GM21381 (cell line): ENCODE results near the gene TCF4.
A peak's percentile ranks its signal among the peaks of the same experiment; 100 is the strongest.

Experiments
- ATAC-seq: cut with Tn5 transposase; IDR thresholded peaks from one replicate; pipeline ENCODE4 v1.9.1; 2021; ENCODE audit warnings: mild to moderate bottlenecking, moderate library complexity; ENCODE audit not compliant: unreplicated experiment

Gene TCF4

DNA sequence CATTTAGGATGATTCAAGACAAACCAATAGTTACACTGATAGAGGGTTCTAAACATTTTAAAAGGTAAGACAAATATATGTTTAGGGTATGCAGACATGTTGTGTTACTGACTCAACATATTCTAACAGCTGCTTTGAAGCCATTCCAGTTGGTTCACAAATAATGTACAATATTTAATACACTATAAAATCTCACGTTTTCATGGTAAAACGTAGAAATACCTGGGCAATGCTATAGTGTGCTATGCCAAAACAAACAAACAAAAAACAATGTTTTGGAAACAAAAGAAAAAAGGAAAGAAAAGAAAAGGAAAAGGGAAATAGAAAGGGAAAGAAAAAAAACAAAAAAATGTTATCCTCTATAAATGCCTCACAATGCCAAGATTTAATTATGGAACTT is 277.1 kb downstream of the TCF4 start:
- no peak for ATAC-seq

DNA sequence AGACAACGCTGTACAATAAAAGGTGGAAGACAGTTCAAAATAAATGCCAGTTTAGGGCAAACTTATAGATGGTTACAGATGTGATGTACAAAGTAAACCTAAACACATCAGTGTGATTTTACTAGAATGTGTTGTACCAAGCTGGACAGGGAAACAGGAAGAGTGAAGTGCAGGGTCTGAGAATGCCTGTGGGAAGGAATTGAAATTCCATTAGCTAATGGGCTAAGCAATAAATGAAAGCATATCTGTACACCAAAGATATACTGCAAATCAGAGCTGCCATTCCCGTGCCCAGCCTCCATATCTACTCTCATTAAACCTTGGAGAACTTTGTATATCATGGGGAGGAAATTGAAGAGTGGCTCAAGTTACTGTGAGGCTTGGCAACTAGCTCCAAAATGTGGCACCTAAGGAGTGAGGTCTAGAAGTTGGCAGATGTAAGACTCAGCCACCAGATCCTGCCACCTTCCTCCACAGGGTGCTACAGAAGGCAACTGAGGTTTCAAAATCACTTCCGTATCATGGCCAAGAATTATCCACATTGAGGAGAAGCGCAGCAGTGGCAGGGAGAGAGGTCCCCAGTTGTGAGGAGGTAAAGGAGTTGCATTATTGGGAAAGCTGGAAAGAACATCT is 277.8 kb downstream of the TCF4 start:
- ATAC-seq = no peak

GRCh38 chr18:55309249-55309648 is 278.7 kb downstream of the TCF4 start:
- no peak for ATAC-seq

DNA sequence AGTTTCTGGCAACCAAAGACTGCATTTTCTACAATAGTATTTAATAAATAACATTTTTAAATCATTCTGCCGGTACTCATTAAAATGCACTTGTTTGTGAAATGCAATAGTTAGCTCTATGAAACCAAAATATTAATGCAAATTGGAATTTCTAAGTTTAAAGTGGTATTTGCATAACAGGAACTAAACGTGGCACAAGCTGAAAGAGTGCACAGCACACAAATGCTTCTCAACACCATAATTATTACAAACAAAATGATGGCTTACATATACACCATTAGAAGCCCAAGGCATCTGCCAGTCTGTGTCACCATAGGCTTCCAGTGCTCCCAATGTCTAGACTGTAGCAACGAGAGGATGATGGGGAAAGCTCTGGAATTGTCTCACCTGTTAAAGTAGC is 280.5 kb downstream of the TCF4 start:
- peak; percentile 49 for ATAC-seq

- ATAC-seq = no peak
Observed at GRCh38 chr18:55306359-55307024, 281.5 kb downstream of the TCF4 start.

DNA sequence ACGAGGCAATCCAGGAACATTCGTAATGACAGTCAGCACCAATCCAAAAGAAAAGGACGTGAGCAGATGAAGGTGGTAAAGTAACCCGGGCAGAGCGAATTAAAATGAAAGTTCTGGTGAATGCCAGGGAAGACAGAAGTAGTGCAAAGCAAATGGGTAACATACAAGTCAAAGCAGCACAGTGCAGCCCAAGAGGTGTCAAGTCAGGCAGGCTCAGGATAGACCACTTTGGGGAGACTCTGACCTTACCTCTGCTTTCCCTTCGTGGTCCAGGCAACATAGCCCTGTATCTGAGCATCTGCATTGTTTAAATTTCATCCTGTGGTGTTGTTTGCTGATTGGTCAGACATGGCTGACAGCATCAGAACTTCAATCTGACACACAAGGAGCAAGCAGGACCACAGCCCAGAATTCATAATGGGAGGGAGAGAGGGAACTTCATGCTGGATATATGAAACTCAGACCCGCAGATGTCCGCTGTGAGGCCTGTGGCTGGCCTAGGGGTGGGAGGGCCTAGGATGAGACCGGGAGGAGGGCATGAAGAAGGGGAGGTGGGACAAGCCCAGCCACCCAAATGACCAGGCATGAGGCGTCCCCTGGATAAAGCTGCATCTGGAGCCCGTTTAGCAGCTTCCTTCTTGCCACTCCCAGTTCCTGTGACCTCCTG is 285.7 kb downstream of the TCF4 start:
- no peak for ATAC-seq

GRCh38 chr18:55301824-55302166 is 286.2 kb downstream of the TCF4 start:
- ATAC-seq = no peak

DNA sequence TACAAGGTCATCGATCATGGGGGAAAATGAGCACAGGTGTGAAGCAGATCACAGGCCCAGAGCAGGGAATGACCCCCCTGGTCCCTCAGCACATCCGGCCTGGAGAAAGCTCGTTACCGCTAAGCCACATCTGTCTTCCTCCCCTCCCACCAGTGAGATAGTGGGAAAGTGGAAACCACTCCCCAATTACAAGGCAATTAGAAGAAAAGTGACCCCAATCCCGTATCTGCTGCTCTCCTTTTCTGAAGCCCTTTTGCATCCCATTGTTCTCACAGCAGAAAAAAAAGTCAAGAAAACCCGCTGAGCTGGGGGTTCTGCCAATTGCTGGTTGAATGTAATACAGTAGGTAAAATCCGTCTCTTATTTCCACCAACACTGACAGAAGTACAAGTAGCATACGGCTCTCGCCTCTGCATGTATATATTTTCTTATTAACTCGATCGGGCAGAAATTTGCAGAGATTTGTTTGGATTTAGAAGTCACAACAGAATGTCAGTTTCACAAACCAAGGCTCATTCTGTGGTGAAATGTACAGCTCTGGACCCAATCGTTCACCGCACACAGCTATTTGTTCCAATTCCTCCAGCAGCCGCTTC is 287.0 kb downstream of the TCF4 start:
- ATAC-seq = no peak

- ATAC-seq = no peak
Observed at GRCh38 chr18:55300421-55300935, 287.5 kb downstream of the TCF4 start.

- no peak for ATAC-seq
Observed at GRCh38 chr18:55296778-55297177, 291.2 kb downstream of the TCF4 start.

- ATAC-seq = no peak
Observed at GRCh38 chr18:55296115-55296514, 291.9 kb downstream of the TCF4 start.

- no peak for ATAC-seq
Observed at GRCh38 chr18:55290898-55291297, 297.1 kb downstream of the TCF4 start.

- ATAC-seq = peak; percentile 55
Observed at GRCh38 chr18:55289775-55290174, 298.2 kb downstream of the TCF4 start.

- ATAC-seq = no peak
Observed at GRCh38 chr18:55289048-55289447, 298.9 kb downstream of the TCF4 start.

- no peak for ATAC-seq
Observed at GRCh38 chr18:55287935-55288868, 299.8 kb downstream of the TCF4 start.

GRCh38 chr18:55287149-55287806 is 300.7 kb downstream of the TCF4 start:
- no peak for ATAC-seq

DNA sequence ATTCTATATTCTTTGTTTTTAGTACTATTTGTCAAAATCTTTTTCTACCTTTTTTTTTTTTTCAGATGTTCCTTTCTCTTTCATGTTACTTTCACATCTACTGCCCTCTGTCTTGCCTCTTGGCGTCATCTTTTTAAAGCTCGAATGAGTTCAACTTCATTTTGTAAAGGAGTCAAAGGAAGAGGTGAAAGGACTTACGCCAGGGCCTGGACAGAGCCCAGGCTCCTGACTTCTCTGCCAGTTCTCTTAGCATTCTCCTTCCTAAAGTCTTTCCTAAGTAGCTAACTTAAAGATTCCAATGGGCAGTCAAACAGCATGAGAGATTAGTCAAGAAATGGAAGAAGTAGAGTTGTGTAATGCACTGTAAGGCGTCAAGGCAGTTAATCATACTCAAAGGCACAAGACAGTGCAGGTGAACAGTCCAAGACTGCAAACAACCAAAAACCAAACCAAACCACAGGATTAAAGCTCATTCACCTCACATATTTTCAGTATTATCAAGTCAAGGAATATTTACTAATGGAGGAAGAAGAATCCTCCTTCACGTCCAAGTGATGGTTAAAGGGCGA is 301.7 kb downstream of the TCF4 start:
- no peak for ATAC-seq

GRCh38 chr18:55284614-55285013 is 303.4 kb downstream of the TCF4 start:
- ATAC-seq = no peak

GRCh38 chr18:55283309-55283708 is 304.7 kb downstream of the TCF4 start:
- ATAC-seq = no peak

- ATAC-seq = no peak
Observed at GRCh38 chr18:55280503-55280902, 307.5 kb downstream of the TCF4 start.
